Measurements from ENCODE around the gene KLHL40.

- TF ChIP-seq CTCF (IDR thresholded peaks at IDR 0.05) (no peak), POLR2A (IDR thresholded peaks at IDR 0.05) (no peak), EP300 (IDR thresholded peaks at IDR 0.05) (no peak)
Measured at GRCh38 chr3:42725454-42725853, 40.1 kb downstream of the KLHL40 start.
